Adrenal gland (tissue), 19 donors: Measurements from ENCODE around the gene NDOR1. TPM values are rescaled to one million over a fixed set of nuclear protein-coding genes. Genes with fewer than 3 reads are reported as not detected.

Source experiments
- DNase-seq, 7 donors: peaks; one replicate each; pipeline ENCODE4 v3.0.0-alpha.2; 2019 to 2020
- H3K27ac ChIP-seq, 5 donors: fragments of 200-600 bp; sonication (generic) in 4 of 5; 1 replicate in 3 of 5; 2 replicates in 2 of 5; pipeline versions ENCODE4 v1.5.1 to v1.8.0; 2016 to 2020; ENCODE audit warnings: mild to moderate bottlenecking in 1 of 5
- H3K27me3 ChIP-seq: fragments of 200-600 bp; 2 replicates; pipeline ENCODE4 v1.8.0; 2021
- H3K36me3 ChIP-seq, 2 donors: fragments of 200-600 bp; replicated peaks in 1 of 2; 1 replicate in 1 of 2; 2 replicates in 1 of 2; pipeline versions ENCODE4 v1.5.1 to v1.8.0; 2018 to 2022
- H3K4me1 ChIP-seq, 2 donors: fragments of 200-600 bp; replicated peaks in 1 of 2; 1 replicate in 1 of 2; 2 replicates in 1 of 2; pipeline versions ENCODE4 v1.5.1 to v1.8.0; 2018 to 2021
- H3K4me3 ChIP-seq, 4 donors: fragments of 200-600 bp; sonication (generic) in 3 of 4; one replicate each; pipeline ENCODE4 v1.5.1; 2016 to 2018
- H3K9me3 ChIP-seq, 3 donors: fragments of 200-600 bp; sonication (generic) in 1 of 3; replicated peaks in 1 of 3; 1 replicate in 2 of 3; 2 replicates in 1 of 3; pipeline versions ENCODE4 v1.5.1 to v1.8.0; 2016 to 2021
- POLR2A ChIP-seq, 2 donors: fragments of 450-650 bp; IDR thresholded peaks; one replicate each; pipeline ENCODE4 v1.6.1; 2017; ENCODE audit warnings: antibody characterized with exemption in 2 of 2, mild to moderate bottlenecking in 2 of 2, moderate library complexity in 1 of 2
- WGBS, 4 donors: extraction: QIAGEN DNeasy Blood & Tissue Kit in 2 of 4; methylation state at CpG; one replicate each; pipeline versions ENCODE4 v1.1.5 to v1.1.7; 2013 to 2017; 5-methylcytosine and 5-hydroxymethylcytosine counted together
- intact Hi-C, 2 donors: fragments of 100-400 bp; cut with DNase I; formaldehyde crosslinking; loops; one replicate each; pipeline versions ENCODE4 v1.14.1 to v1.15.0; 2022 to 2023
- long read RNA-seq, 10 donors: library from polyadenylated mRNA in 3 of 10; unstranded in 2 of 10; stranded (forward) in 1 of 10; transcript quantifications; one replicate each; pipeline ENCODE4 v2.0.0 and lab custom pipeline, GENCODE V29; 2021 to 2026
- polyA plus RNA-seq, 3 donors: library from polyadenylated mRNA; stranded (reverse); fragments of 200-250 nt in 2 of 3; fragments of 350-450 nt in 1 of 3; fragmentation: Illumina TruSeq in 1 of 3; extraction: RNeasy Lipid Tissue Mini Kit (QIAGEN cat#74804) in 1 of 3; gene quantifications; one replicate each; pipeline ENCODE4 v1.2.3, GENCODE V29; 2013 to 2014
- total RNA-seq, 9 donors: library from RNA; depleted of rRNA in 4 of 9; stranded (reverse); fragments of >200 nt in 4 of 9; fragments of 120-200 nt in 1 of 9; fragmentation: NEBNext Ultra II Directional in 1 of 9; extraction: Animal tissue kit (Norgen Biotek cat#: 25700) in 1 of 9; gene quantifications; one replicate each; pipeline versions ENCODE4 v1.1.0 to v1.2.4, GENCODE V29; 2013 to 2023
- TF ChIP-seq, protein P1 (sequence below), 6 experiments: fragments of 450-650 bp in 4 of 6; fragments of 200-600 bp in 2 of 6; sonication (generic) in 1 of 6; IDR thresholded peaks; 1 replicate in 5 of 6; 2 replicates in 1 of 6; pipeline versions ENCODE4 v1.5.1 to v1.8.0; 2016 to 2021; ENCODE audit warnings: antibody characterized with exemption in 6 of 6, mild to moderate bottlenecking in 2 of 6, moderate library complexity in 1 of 6
- donor health status: healthy with polysubstance abuse.
- donor health status: Bipolar disorder and iron deficiency.
- donor health status: DM: yes; HTN: yes; CAD: no.
- donor health status: DM: no; HTN: no; CAD: no.
- donor health status: DM: no; HTN: no; CAD: no.
- donor health status: DM: yes; HTN: yes; CAD: no.

NDOR1 gene
- total RNA-seq: 10 to 100 TPM in 7 of 9 donors, 1 to 10 TPM in 2; 4.5 to 21.4 (median 13.5) TPM
- polyA plus RNA-seq: 10 to 100 TPM in 2 of 3 donors, 1 to 10 TPM in 1; 1.6 to 36.4 (median 14.9) TPM
- long read RNA-seq, donor 1: 0 reads
- long read RNA-seq, donor 2, partial matches to known transcripts: 0 of 1 reads
- long read RNA-seq, donor 2, other reads (novel, unspliced or antisense): 0 of 1 reads
- long read RNA-seq, donor 3, partial matches to known transcripts: 0 of 1 reads
- long read RNA-seq, donor 3, other reads (novel, unspliced or antisense): 0 of 1 reads
- long read RNA-seq, donor 4, partial matches to known transcripts: 0 of 1 reads
- long read RNA-seq, donor 4, other reads (novel, unspliced or antisense): 1 of 1 reads
- long read RNA-seq, donor 5, transcript NDOR1-201 (14 exons, 1,794 nt): major isoform, 11 of 33 reads
- long read RNA-seq, donor 5, partial matches to known transcripts: 12 of 33 reads
- long read RNA-seq, donor 5, other reads (novel, unspliced or antisense): 9 of 33 reads
- long read RNA-seq, donor 6: 0 reads
- long read RNA-seq, donor 7: 0 reads
- long read RNA-seq, donor 8, partial matches to known transcripts: 0 of 2 reads
- long read RNA-seq, donor 8, other reads (novel, unspliced or antisense): 0 of 2 reads
- long read RNA-seq, donor 9: 0 reads
- long read RNA-seq, donor 10: 0 reads

DNA sequence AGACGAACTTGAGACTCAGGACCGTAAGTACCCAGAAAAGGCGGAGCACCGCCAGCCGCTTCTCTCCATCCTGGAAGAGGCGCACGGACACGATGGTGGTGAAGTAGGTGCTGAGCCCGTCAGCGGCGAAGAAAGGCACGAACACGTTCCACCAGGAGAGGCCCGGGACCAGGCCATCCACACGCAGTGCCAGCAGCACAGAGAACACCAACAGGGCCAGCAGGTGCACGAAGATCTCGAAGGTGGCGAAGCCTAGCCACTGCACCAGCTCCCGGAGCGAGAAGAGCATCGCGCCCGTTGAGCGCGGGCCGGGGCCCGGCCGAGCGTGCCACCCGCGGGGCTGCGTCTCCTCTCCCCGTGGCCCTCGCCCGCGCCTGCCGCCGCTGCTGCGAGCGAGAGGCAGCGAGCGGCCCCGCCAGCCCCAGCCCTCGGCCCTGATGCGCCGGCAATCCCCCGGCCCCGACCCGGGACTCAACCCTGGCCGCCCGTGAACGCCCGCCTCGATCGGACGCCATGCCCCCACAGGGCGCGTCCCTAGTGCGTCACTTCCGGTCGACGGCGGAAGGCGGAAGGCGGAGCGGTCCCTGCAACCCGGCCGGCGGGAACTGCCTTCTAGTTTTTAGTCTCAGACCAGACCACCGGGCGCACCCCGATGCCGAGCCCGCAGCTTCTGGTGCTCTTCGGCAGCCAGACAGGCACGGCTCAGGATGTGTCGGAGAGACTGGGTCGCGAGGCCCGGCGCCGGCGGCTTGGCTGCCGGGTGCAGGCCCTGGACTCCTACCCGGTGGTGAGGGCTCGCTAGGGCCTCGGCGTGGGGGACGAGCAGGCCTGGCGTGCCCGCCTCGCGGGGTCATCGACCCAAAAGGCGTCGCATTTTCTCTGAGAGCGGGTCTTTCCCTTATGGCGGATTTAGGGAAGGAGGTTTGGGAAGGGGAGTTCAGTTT lies at the start of gene NDOR1, which contains the start of gene TMEM203:
Gene NDOR1, plus strand, starts transcription at position 575 of the 944 bp plus-strand sequence. Its CDS starts 78 bp downstream, at position 653.
Gene TMEM203, minus strand, starts transcription at position 523 of the 944 bp plus-strand sequence. Its CDS starts 234 bp downstream, at position 289.
- WGBS, 4 donors: 0 to 1% (median 0%) methylated on average over 10 to 98 of the region's 98 CpGs
- no peaks in the 10 kb centered on the region for H3K27me3 ChIP-seq
- peak within 1 kb of the TSS; percentile 44 to 98 (median 76) for H3K4me3 ChIP-seq
- TF ChIP-seq, protein P1, sequence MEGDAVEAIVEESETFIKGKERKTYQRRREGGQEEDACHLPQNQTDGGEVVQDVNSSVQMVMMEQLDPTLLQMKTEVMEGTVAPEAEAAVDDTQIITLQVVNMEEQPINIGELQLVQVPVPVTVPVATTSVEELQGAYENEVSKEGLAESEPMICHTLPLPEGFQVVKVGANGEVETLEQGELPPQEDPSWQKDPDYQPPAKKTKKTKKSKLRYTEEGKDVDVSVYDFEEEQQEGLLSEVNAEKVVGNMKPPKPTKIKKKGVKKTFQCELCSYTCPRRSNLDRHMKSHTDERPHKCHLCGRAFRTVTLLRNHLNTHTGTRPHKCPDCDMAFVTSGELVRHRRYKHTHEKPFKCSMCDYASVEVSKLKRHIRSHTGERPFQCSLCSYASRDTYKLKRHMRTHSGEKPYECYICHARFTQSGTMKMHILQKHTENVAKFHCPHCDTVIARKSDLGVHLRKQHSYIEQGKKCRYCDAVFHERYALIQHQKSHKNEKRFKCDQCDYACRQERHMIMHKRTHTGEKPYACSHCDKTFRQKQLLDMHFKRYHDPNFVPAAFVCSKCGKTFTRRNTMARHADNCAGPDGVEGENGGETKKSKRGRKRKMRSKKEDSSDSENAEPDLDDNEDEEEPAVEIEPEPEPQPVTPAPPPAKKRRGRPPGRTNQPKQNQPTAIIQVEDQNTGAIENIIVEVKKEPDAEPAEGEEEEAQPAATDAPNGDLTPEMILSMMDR (IDR thresholded peaks at IDR 0.05): no peak
- TF ChIP-seq POLR2A (IDR thresholded peaks at IDR 0.05): peak in 1 of 2 donors; percentile 61
- DNase-seq: peak; percentile 88 to 95 (median 93)
- H3K36me3 ChIP-seq: no peaks in the 10 kb centered on the region
- H3K4me1 ChIP-seq: peaks cover 15 to 47% of the 10 kb centered on the region in 2 donors
- peak within 1 kb of the TSS in 4 of 5 donors; percentile 70 to 97 (median 78) for H3K27ac ChIP-seq
- intact Hi-C loops: no loop called here
- H3K9me3 ChIP-seq: no peaks in the 10 kb centered on the region

GRCh38 chr9:137156567-137157375 lies 48.7 kb upstream of the NDOR1 start:
- Histone ChIP-seq H3K36me3 (no peaks in the 10 kb centered on the region), H3K4me3 (no peak overlapping the region), H3K27ac (no peak overlapping the region), H3K9me3 (no peaks in the 10 kb centered on the region), H3K4me1 (peaks cover 0 to 4% of the 10 kb centered on the region in 2 donors), H3K27me3 (peaks cover 45% of the 10 kb centered on the region)
- peak in 1 of 7 donors; percentile 16 for DNase-seq
- WGBS, 4 donors: 0 to 20% (median 3%) methylated on average over 2 to 65 of the region's 65 CpGs
- no peak for TF ChIP-seq POLR2A (IDR thresholded peaks at IDR 0.05)
- TF ChIP-seq, protein P1 (IDR thresholded peaks at IDR 0.05): no peak
- intact Hi-C loops: no loop called here

GRCh38 chr9:137157618-137158415 lies 47.7 kb upstream of the NDOR1 start:
- TF ChIP-seq POLR2A (IDR thresholded peaks at IDR 0.05): no peak
- TF ChIP-seq, protein P1 (IDR thresholded peaks at IDR 0.05): no peak

More at GRCh38 chr9:137157618-137158415, 47.7 kb upstream of the NDOR1 start:
- WGBS, 4 donors: 56 to 65% (median 59%) methylated on average over 11 to 19 of the region's 19 CpGs
- intact Hi-C loops: no loop called here
- H3K27ac ChIP-seq: no peak overlapping the region
- no peaks in the 10 kb centered on the region for H3K9me3 ChIP-seq
- no peak overlapping the region for H3K4me3 ChIP-seq
- H3K36me3 ChIP-seq: no peaks in the 10 kb centered on the region
- DNase-seq: no peak
- H3K4me1 ChIP-seq: peaks cover 0 to 9% of the 10 kb centered on the region in 2 donors
- peaks cover 55% of the 10 kb centered on the region for H3K27me3 ChIP-seq
